HG03097 (cell line): ENCODE data around the gene VWA5A.
A peak's percentile ranks its signal among the peaks of the same experiment; 100 is the strongest.
"Not testable (repeated sequence)": the region's sequence is repeated elsewhere in the genome, so short reads cannot be mapped to it uniquely, and the experiment has no call there.

Source experiments
- ATAC-seq: cut with Tn5 transposase; IDR thresholded peaks from one replicate; pipeline ENCODE4 v1.9.1; 2021; ENCODE audit not compliant: unreplicated experiment, low FRiP score

Gene VWA5A

GRCh38 chr11:124167826-124168231 is 52.6 kb downstream of the VWA5A start:
- no peak for ATAC-seq

- no peak for ATAC-seq
These were observed 53.5 kb downstream of the VWA5A start for GRCh38 chr11:124168796-124169195.

- ATAC-seq = not testable (repeated sequence)
These were observed 55.1 kb downstream of the VWA5A start for GRCh38 chr11:124170315-124170714.

- no peak for ATAC-seq
These were observed 55.7 kb downstream of the VWA5A start for GRCh38 chr11:124170801-124171586.

- no peak for ATAC-seq
These were observed 56.9 kb downstream of the VWA5A start for GRCh38 chr11:124172101-124172500.

GRCh38 chr11:124172599-124172998 is 57.3 kb downstream of the VWA5A start:
- no peak for ATAC-seq

- ATAC-seq = no peak
These were observed 58.8 kb downstream of the VWA5A start for GRCh38 chr11:124174001-124174583.

- no peak for ATAC-seq
These were observed 61.9 kb downstream of the VWA5A start for GRCh38 chr11:124176925-124177715.

GRCh38 chr11:124179310-124179709 is 64.1 kb downstream of the VWA5A start:
- ATAC-seq = no peak

GRCh38 chr11:124183068-124183467 is 67.8 kb downstream of the VWA5A start, which contains the start of gene OR10D3:
OR10D3 (plus strand) TSS chr11:124183345; CDS start chr11:124185270, 1,925 bp downstream.
- no peak for ATAC-seq

- no peak for ATAC-seq
These were observed 75.3 kb downstream of the VWA5A start for GRCh38 chr11:124190298-124191139.

- peak; percentile 49 for ATAC-seq
These were observed 78.2 kb downstream of the VWA5A start for GRCh38 chr11:124193221-124194010.

GRCh38 chr11:124194293-124195188 is 79.3 kb downstream of the VWA5A start:
- ATAC-seq = no peak

GRCh38 chr11:124195189-124195734 is 80.0 kb downstream of the VWA5A start:
- ATAC-seq = peak; percentile 75
